NCI-H2196 (cell line): ENCODE results near the gene TMEM135.
"Not testable (repeated sequence)": the region's sequence is repeated elsewhere in the genome, so short reads cannot be mapped to it uniquely, and the experiment has no call there.

ENCODE experiments used
- DNase-seq: peaks from one replicate; lab custom pipeline; 2025; ENCODE audit not compliant: unreplicated experiment; lab: John Stamatoyannopoulos, UW

Gene TMEM135

GRCh38 chr11:87255589-87255988 lies 217.9 kb downstream of the TMEM135 start:
- no peak for DNase-seq

GRCh38 chr11:87256694-87257340 lies 219.1 kb downstream of the TMEM135 start:
- DNase-seq, result no peak

- no peak for DNase-seq
Observed at GRCh38 chr11:87258171-87258833, 220.6 kb downstream of the TMEM135 start.

GRCh38 chr11:87259736-87260135 lies 222.0 kb downstream of the TMEM135 start:
- no peak for DNase-seq

- DNase-seq, result no peak
Observed at GRCh38 chr11:87260811-87261210, 223.1 kb downstream of the TMEM135 start.

- DNase-seq, result no peak
Observed at GRCh38 chr11:87263264-87263838, 225.6 kb downstream of the TMEM135 start.

GRCh38 chr11:87263979-87264378 lies 226.2 kb downstream of the TMEM135 start:
- no peak for DNase-seq

GRCh38 chr11:87265132-87265531 lies 227.4 kb downstream of the TMEM135 start:
- DNase-seq, result no peak

GRCh38 chr11:87265979-87266378 lies 228.2 kb downstream of the TMEM135 start:
- no peak for DNase-seq

- peak; percentile 13 for DNase-seq
Observed at GRCh38 chr11:87266751-87267150, 229.0 kb downstream of the TMEM135 start.

GRCh38 chr11:87271951-87272350 lies 234.2 kb downstream of the TMEM135 start:
- DNase-seq, result not testable (repeated sequence)

- DNase-seq, result no peak
Observed at GRCh38 chr11:87275176-87275575, 237.4 kb downstream of the TMEM135 start.

GRCh38 chr11:87280143-87280542 lies 242.4 kb downstream of the TMEM135 start:
- no peak for DNase-seq

GRCh38 chr11:87281496-87281895 lies 243.8 kb downstream of the TMEM135 start:
- DNase-seq, result no peak

- DNase-seq, result no peak
Observed at GRCh38 chr11:87284306-87284705, 246.6 kb downstream of the TMEM135 start.

GRCh38 chr11:87285674-87286073 lies 247.9 kb downstream of the TMEM135 start:
- DNase-seq, result not testable (repeated sequence)

GRCh38 chr11:87286338-87286737 lies 248.6 kb downstream of the TMEM135 start:
- no peak for DNase-seq

GRCh38 chr11:87290304-87290922 lies 252.7 kb downstream of the TMEM135 start:
- DNase-seq, result peak; percentile 73

GRCh38 chr11:87292598-87292997 lies 254.9 kb downstream of the TMEM135 start:
- no peak for DNase-seq

GRCh38 chr11:87295237-87295636 lies 257.5 kb downstream of the TMEM135 start:
- DNase-seq, result no peak

GRCh38 chr11:87296627-87297026 lies 258.9 kb downstream of the TMEM135 start:
- no peak for DNase-seq

- DNase-seq, result peak; percentile 6
Observed at GRCh38 chr11:87298155-87298554, 260.4 kb downstream of the TMEM135 start.
